Activated naive CD8-positive, alpha-beta T cell treated with anti-CD3 and anti-CD28 coated beads, Interleukin-2, amount 10 ng/mL, durations not matched to agents 7 days and 5 days (primary cell): ENCODE results near the gene LDLRAD3. TPM values are rescaled to one million over a fixed set of nuclear protein-coding genes. Genes with fewer than 3 reads are reported as not detected.

Experiments used
- ATAC-seq: fragments of 150-1000 bp; cut with Tn5 transposase; one replicate; pipeline ENCODE4 v1.10.0; 2021; ENCODE audit warnings: low read depth, moderate library complexity
- POLR2A ChIA-PET: fragments of 350-600 bp; sonication (Branson Sonifier 250); formaldehyde crosslinking; loops from one replicate; lab custom pipeline; 2021; ENCODE audit warnings: antibody characterized with exemption; lab: Charles Lee
- DNase-seq: peaks from one replicate; pipeline ENCODE4 v3.0.0; 2021
- H3K27ac Mint-ChIP-seq: one replicate; pipeline ENCODE4 v1.8.0; 2022; ENCODE audit warnings: mild to moderate bottlenecking, mixed read lengths
- H3K27me3 Mint-ChIP-seq: one replicate; pipeline ENCODE4 v1.8.0; 2022; ENCODE audit warnings: mild to moderate bottlenecking, moderate library complexity, mixed read lengths
- H3K36me3 Mint-ChIP-seq: one replicate; pipeline ENCODE4 v1.8.0; 2021; ENCODE audit warnings: mild to moderate bottlenecking, mixed read lengths
- H3K4me1 Mint-ChIP-seq: one replicate; pipeline ENCODE4 v1.8.0; 2021; ENCODE audit warnings: mixed read lengths
- H3K4me3 Mint-ChIP-seq: one replicate; pipeline ENCODE4 v1.8.0; 2022; ENCODE audit warnings: mild to moderate bottlenecking, moderate library complexity, mixed read lengths
- H3K9me3 Mint-ChIP-seq: one replicate; pipeline ENCODE4 v1.8.0; 2021; ENCODE audit warnings: mixed read lengths
- total RNA-seq, 2 experiments: library from RNA; stranded (reverse); gene quantifications; one replicate each; pipeline ENCODE4 v1.2.3, GENCODE V29; 2021

Gene LDLRAD3
- total RNA-seq, 2 experiments from 2014 or later, result 0.09 TPM; not detected in 1

GRCh38 chr11:36214976-36215692 lies 271.3 kb downstream of the LDLRAD3 start:
- H3K4me1 Mint-ChIP-seq, result no peaks in the 10 kb centered on the region
- peaks cover 5% of the 10 kb centered on the region for H3K27me3 Mint-ChIP-seq
- H3K9me3 Mint-ChIP-seq, result no peaks in the 10 kb centered on the region
- H3K36me3 Mint-ChIP-seq, result no peaks in the 10 kb centered on the region
- no peak overlapping the region for H3K4me3 Mint-ChIP-seq
- DNase-seq, result no peak
- no peak for ATAC-seq
- H3K27ac Mint-ChIP-seq, result no peak overlapping the region
- POLR2A ChIA-PET, result no interaction called here

- Mint-ChIP-seq H3K9me3 (peaks cover 2% of the 10 kb centered on the region), H3K4me1 (no peaks in the 10 kb centered on the region), H3K4me3 (no peak overlapping the region), H3K27me3 (peaks cover 5% of the 10 kb centered on the region), H3K36me3 (no peaks in the 10 kb centered on the region), H3K27ac (no peak overlapping the region)
- no peak for DNase-seq
- ATAC-seq, result no peak
- POLR2A ChIA-PET, result no interaction called here
Observed at GRCh38 chr11:36215693-36216060, 271.8 kb downstream of the LDLRAD3 start.

- no peak for DNase-seq
- H3K27ac Mint-ChIP-seq, result no peak overlapping the region
- peaks cover 5% of the 10 kb centered on the region for H3K27me3 Mint-ChIP-seq
- POLR2A ChIA-PET, result no interaction called here
- peaks cover 2% of the 10 kb centered on the region for H3K9me3 Mint-ChIP-seq
- no peaks in the 10 kb centered on the region for H3K36me3 Mint-ChIP-seq
- no peaks in the 10 kb centered on the region for H3K4me1 Mint-ChIP-seq
- H3K4me3 Mint-ChIP-seq, result no peak overlapping the region
- no peak for ATAC-seq
Observed at GRCh38 chr11:36216061-36216615, 272.3 kb downstream of the LDLRAD3 start.

DNA sequence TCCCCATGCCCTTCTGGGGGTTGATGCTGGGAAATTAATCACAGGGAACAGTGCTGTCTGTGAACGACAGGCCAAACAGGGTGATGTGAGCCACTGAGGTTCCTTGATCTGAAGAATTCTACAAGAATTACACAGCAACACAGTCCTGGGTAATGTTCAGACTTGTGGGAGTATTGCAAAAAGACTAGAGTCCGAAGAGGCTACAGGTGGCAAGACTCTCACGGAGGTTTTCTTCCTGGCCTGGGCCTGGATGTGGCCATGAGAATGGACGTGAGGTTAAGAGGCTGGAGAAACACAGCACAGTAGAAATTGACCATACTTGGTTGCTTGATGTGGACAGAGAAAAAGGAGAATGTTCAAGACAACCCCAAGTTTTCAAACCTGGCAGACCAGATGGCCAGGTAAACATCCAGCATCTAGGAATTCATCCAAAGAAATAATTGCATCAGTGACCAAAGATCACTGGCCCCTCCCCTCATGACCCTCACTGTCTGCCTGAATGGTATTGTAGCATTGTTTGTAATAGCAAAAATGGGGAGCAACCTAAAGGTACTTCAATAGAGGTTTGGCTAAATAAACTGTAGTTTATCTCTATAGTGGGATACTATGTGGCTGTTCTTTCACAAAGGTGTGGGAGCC lies 274.5 kb downstream of the LDLRAD3 start:
- no peak for ATAC-seq
- H3K9me3 Mint-ChIP-seq, result peaks cover 2% of the 10 kb centered on the region
- H3K27me3 Mint-ChIP-seq, result peaks cover 5% of the 10 kb centered on the region
- POLR2A ChIA-PET, result no interaction called here
- no peak overlapping the region for H3K4me3 Mint-ChIP-seq
- no peaks in the 10 kb centered on the region for H3K36me3 Mint-ChIP-seq
- H3K4me1 Mint-ChIP-seq, result no peaks in the 10 kb centered on the region
- DNase-seq, result no peak
- H3K27ac Mint-ChIP-seq, result no peak overlapping the region

- Mint-ChIP-seq H3K4me1 (no peaks in the 10 kb centered on the region), H3K27ac (no peak overlapping the region), H3K27me3 (peaks cover 4% of the 10 kb centered on the region), H3K9me3 (peaks cover 2% of the 10 kb centered on the region), H3K36me3 (no peaks in the 10 kb centered on the region), H3K4me3 (no peak overlapping the region)
- DNase-seq, result no peak
- no peak for ATAC-seq
- POLR2A ChIA-PET, result no interaction called here
Observed at GRCh38 chr11:36219996-36220395, 276.1 kb downstream of the LDLRAD3 start.

DNA sequence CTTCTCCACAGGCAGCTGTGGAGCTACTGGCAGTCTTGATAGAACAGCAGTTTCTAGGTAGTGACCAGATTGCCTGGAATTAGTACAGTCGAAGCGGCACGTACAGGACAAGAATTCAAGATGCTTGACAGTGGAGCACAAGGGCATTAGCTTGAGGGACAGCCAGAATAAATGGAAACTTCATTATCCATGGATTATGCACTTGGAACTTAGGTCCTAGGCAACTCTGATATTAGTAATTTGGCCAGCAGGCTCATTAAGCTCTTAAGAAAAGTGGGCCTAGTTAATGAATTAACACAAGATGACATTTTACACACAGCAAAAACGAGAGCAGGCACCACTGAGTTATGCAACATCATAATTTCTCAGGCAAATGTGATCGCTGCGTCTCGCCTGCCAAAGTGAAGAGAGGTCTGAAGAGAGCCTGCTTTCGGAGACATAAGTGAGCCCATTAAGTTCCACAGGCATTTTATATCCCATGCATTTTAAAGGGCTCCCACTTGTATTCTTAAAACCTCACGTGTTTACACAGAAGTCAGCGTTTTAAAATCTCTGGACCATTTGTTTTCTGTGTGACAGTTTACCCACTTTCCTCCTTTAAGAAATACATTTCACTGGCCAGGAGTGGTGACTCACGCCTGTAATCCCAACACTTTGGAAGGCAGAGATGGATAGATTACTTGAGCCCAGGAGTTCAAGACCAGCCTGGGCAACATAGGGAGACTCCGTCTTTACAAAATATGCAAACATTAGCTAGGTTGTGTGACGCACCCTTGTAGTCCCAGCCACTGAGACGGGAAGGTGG lies 279.2 kb downstream of the LDLRAD3 start:
- H3K27me3 Mint-ChIP-seq, result peaks cover 1% of the 10 kb centered on the region
- POLR2A ChIA-PET, result no interaction called here
- H3K36me3 Mint-ChIP-seq, result no peaks in the 10 kb centered on the region
- DNase-seq, result no peak
- no peak overlapping the region for H3K4me3 Mint-ChIP-seq
- no peaks in the 10 kb centered on the region for H3K4me1 Mint-ChIP-seq
- no peak overlapping the region for H3K27ac Mint-ChIP-seq
- H3K9me3 Mint-ChIP-seq, result peaks cover 2% of the 10 kb centered on the region
- ATAC-seq, result no peak

GRCh38 chr11:36224209-36224882 lies 280.5 kb downstream of the LDLRAD3 start:
- Mint-ChIP-seq H3K9me3 (peaks cover 2% of the 10 kb centered on the region), H3K4me3 (no peak overlapping the region), H3K4me1 (no peaks in the 10 kb centered on the region), H3K36me3 (no peaks in the 10 kb centered on the region), H3K27me3 (peaks cover 1% of the 10 kb centered on the region), H3K27ac (no peak overlapping the region)
- DNase-seq (no peak), ATAC-seq (no peak)
- POLR2A ChIA-PET, result no interaction called here

DNA sequence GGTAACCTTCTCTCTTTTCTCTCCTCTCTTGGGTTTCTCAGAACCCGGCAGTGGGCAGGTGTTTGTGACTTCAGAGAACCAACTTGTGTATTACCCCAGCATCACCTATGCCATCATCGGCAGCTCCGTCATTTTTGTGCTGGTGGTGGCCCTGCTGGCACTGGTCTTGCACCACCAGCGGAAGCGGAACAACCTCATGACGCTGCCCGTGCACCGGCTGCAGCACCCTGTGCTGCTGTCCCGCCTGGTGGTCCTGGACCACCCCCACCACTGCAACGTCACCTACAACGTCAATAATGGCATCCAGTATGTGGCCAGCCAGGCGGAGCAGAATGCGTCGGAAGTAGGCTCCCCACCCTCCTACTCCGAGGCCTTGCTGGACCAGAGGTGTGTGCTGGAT lies 283.2 kb downstream of the LDLRAD3 start:
- POLR2A ChIA-PET, result no interaction called here
- Mint-ChIP-seq H3K36me3 (no peaks in the 10 kb centered on the region), H3K4me3 (no peak overlapping the region), H3K27me3 (peaks cover 1% of the 10 kb centered on the region), H3K27ac (no peak overlapping the region), H3K4me1 (no peaks in the 10 kb centered on the region), H3K9me3 (no peaks in the 10 kb centered on the region)
- ATAC-seq, result no peak
- DNase-seq, result no peak

GRCh38 chr11:36228689-36229088 lies 284.8 kb downstream of the LDLRAD3 start:
- Mint-ChIP-seq H3K4me1 (no peaks in the 10 kb centered on the region), H3K4me3 (no peak overlapping the region)

DNA sequence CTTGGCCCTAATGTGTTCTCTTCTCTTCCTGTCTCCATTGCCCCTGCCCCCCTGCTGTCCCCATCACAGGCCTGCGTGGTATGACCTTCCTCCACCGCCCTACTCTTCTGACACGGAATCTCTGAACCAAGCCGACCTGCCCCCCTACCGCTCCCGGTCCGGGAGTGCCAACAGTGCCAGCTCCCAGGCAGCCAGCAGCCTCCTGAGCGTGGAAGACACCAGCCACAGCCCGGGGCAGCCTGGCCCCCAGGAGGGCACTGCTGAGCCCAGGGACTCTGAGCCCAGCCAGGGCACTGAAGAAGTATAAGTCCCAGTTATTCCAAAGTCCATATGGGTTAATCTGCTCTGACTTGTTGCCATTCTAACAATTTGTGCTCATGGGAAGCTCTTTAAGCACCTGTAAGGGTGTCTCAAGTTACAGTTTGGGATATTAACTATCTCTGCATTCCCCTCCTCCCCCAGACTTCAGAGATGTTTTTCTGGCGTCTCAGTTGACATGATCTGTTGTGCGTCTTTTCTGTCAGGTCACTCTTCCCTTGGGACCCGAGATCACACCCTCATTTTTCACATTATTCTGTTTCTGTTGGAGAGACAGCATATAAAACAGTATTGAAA lies 285.3 kb downstream of the LDLRAD3 start:
- Mint-ChIP-seq H3K36me3 (no peaks in the 10 kb centered on the region), H3K9me3 (no peaks in the 10 kb centered on the region)

More at GRCh38 chr11:36228689-36229088, 284.8 kb downstream of the LDLRAD3 start:
- POLR2A ChIA-PET, result no interaction called here
- Mint-ChIP-seq H3K36me3 (no peaks in the 10 kb centered on the region), H3K9me3 (no peaks in the 10 kb centered on the region), H3K27me3 (peaks cover 1% of the 10 kb centered on the region), H3K27ac (no peak overlapping the region)
- ATAC-seq (no peak), DNase-seq (no peak)

GRCh38 chr11:36230779-36231699 lies 287.2 kb downstream of the LDLRAD3 start:
- ATAC-seq, result no peak
- no peak overlapping the region for H3K4me3 Mint-ChIP-seq
- POLR2A ChIA-PET, result no interaction called here
- no peak overlapping the region for H3K27ac Mint-ChIP-seq
- H3K9me3 Mint-ChIP-seq, result no peaks in the 10 kb centered on the region
- no peak for DNase-seq
- H3K27me3 Mint-ChIP-seq, result peaks cover 2% of the 10 kb centered on the region
- H3K36me3 Mint-ChIP-seq, result no peaks in the 10 kb centered on the region
- no peaks in the 10 kb centered on the region for H3K4me1 Mint-ChIP-seq

More for the DNA sequence above, 285.3 kb downstream of the LDLRAD3 start:
- no peak for DNase-seq
- POLR2A ChIA-PET, result no interaction called here
- Mint-ChIP-seq H3K4me3 (no peak overlapping the region), H3K27ac (no peak overlapping the region), H3K4me1 (no peaks in the 10 kb centered on the region), H3K27me3 (peaks cover 1% of the 10 kb centered on the region)
- ATAC-seq, result no peak

- Mint-ChIP-seq H3K27ac (no peak overlapping the region), H3K9me3 (no peaks in the 10 kb centered on the region), H3K4me3 (no peak overlapping the region), H3K36me3 (no peaks in the 10 kb centered on the region), H3K27me3 (peaks cover 2% of the 10 kb centered on the region), H3K4me1 (no peaks in the 10 kb centered on the region)
- ATAC-seq, result no peak
- POLR2A ChIA-PET, result no interaction called here
- no peak for DNase-seq
Observed at GRCh38 chr11:36233204-36233603, 289.3 kb downstream of the LDLRAD3 start.
